AG09309 (cell line): ENCODE measurements around the gene PLOD1.
"Not testable (repeated sequence)": the region's sequence is repeated elsewhere in the genome, so short reads cannot be mapped to it uniquely, and the experiment has no call there.

Source experiments
- DNase-seq: peaks from one replicate; pipeline ENCODE4 v3.0.0-alpha.2; 2010; ENCODE audit warnings: low read depth
- H3K4me3 ChIP-seq: 2 replicates; pipeline ENCODE4 v1.5.1; 2011; ENCODE audit warnings: mild to moderate bottlenecking, low read depth, low read length, moderate library complexity; ENCODE audit not compliant: control insufficient read depth
- TF ChIP-seq, protein P1 (sequence below): IDR thresholded peaks from 2 replicates; pipeline ENCODE4 v1.5.1; 2011; ENCODE audit warnings: mild to moderate bottlenecking, low read depth, low read length, inconsistent platforms; ENCODE audit not compliant: insufficient read depth, control insufficient read depth; ENCODE audit errors: missing control alignments

The PLOD1 gene

DNA sequence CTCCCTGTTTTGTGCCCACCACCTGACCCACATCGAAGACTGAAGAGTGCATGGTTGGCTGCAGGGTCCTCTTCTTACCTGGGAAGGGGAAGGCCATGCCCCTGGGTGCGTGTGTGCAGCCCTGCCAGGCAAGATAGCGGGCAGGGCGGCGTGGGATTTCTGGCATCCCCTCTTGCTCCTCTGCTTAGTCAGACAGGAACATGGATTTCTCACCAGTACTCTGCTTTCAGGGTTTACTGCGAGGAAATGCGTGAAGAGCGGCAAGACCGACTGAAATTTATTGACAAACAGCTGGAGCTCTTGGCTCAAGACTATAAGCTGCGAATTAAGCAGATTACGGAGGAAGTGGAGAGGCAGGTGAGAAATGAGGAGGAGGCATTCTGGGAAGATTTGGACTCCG, 69.2 kb downstream of the PLOD1 start:
- DNase-seq, result no peak
- TF ChIP-seq, protein P1, sequence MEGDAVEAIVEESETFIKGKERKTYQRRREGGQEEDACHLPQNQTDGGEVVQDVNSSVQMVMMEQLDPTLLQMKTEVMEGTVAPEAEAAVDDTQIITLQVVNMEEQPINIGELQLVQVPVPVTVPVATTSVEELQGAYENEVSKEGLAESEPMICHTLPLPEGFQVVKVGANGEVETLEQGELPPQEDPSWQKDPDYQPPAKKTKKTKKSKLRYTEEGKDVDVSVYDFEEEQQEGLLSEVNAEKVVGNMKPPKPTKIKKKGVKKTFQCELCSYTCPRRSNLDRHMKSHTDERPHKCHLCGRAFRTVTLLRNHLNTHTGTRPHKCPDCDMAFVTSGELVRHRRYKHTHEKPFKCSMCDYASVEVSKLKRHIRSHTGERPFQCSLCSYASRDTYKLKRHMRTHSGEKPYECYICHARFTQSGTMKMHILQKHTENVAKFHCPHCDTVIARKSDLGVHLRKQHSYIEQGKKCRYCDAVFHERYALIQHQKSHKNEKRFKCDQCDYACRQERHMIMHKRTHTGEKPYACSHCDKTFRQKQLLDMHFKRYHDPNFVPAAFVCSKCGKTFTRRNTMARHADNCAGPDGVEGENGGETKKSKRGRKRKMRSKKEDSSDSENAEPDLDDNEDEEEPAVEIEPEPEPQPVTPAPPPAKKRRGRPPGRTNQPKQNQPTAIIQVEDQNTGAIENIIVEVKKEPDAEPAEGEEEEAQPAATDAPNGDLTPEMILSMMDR, result no peak
- H3K4me3 ChIP-seq, result no peak overlapping the region

DNA sequence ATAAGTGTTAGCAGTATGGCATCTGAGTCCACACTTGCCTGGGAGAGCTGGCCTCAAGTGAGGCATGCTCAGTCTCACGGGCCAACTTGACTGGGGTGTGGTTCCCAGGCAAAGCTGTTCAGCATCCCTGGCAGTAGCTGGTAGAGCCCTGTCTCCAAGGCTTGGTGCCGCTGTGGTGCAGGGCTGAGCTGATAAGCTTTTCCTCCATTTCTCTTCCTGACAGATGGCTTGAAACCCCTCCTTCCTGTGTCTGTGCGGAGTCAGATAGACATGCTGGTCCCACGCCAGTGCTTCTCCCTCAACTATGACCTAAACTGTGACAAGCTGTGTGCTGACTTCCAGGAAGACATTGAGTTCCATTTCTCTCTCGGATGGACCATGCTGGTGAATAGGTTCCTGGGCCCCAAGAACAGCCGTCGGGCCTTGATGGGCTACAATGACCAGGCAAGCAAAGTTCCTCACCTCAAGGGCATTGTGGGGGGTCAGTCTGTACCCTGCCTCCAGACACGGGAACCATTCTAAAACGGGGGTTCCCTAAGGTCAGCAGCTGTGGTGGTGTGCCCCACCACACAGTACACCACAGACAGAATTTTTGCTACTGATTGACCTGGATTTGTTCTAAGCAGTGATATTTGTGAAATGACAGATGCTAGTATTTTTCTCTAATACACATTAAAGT, 71.1 kb downstream of the PLOD1 start:
- no peak for DNase-seq
- TF ChIP-seq, protein P1, result no peak
- H3K4me3 ChIP-seq, result no peak overlapping the region

DNA sequence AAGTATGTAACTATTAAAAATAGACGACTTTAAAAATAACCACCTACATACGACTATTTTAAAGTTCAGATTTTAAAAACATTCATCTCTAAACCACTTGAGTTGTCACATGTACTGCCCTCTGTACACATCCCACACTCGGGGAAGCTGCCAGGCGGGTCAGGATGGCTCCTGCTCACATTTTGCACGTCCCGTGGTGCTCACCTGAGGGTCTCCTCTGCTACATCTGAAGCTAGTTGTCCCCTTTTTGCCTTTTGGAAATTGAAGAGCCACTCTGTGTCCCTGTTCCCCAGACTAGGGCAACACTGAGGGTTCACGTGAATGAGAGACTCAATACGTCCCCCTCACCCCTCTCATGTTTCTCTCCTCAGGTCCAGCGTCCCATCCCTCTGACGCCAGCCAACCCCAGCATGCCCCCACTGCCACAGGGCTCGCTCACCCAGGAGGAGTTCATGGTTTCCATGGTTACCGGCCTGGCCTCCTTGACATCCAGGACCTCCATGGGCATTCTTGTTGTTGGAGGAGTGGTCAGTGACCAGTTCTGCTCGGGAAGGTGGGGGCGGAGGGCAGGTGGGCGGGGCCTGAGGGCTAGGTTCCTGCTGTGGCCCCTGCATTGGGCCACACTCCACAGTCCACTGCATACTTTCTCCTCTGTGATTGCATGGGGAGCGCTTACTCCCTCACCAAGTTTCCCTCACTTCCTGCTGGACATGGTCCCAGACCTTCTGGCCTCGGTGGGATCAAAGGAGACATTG, 71.8 kb downstream of the PLOD1 start:
- H3K4me3 ChIP-seq, result no peak overlapping the region
- no peak for DNase-seq
- TF ChIP-seq, protein P1, result no peak

DNA sequence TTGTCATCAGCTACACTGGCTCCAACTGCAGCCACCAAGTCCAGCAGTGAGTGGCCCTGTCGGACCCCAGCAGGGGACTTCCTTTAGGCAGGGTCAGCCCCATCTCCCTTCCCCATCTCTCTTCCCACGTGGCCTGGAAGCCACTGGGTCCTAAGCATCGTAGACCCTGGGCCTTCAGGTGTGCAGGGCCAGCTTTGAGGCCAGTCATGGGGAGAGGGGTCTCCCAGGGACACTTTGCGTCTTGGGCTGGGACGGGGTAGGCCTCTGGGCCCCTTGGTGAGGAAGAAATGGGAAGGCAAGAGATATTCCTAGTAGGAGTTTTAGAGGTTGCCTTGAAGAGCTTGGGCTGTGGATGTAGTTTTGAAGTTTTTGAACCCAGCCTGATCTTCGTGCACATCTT, 72.7 kb downstream of the PLOD1 start:
- H3K4me3 ChIP-seq, result no peak overlapping the region
- DNase-seq, result no peak
- TF ChIP-seq, protein P1, result no peak

DNA sequence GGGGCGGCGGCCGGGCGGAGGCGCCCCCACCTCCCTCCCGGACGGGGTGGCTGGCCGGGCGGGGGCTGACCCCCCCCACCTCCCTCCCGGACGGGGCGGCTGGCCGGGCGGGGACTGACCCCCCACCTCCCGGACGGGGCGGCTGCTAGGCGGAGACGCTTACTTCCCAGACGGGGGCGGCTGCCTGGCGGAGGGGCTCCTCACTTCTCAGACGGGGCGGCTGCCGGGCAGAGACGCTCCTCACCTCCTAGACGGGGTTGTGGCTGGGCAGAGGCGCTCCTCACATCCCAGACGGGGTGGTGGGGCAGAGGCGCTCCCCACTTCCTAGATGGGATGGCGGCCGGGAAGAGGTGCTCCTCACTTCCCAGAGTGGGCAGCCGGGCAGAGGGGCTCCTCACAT, 73.8 kb downstream of the PLOD1 start:
- H3K4me3 ChIP-seq, DNase-seq: not testable (repeated sequence)

DNA sequence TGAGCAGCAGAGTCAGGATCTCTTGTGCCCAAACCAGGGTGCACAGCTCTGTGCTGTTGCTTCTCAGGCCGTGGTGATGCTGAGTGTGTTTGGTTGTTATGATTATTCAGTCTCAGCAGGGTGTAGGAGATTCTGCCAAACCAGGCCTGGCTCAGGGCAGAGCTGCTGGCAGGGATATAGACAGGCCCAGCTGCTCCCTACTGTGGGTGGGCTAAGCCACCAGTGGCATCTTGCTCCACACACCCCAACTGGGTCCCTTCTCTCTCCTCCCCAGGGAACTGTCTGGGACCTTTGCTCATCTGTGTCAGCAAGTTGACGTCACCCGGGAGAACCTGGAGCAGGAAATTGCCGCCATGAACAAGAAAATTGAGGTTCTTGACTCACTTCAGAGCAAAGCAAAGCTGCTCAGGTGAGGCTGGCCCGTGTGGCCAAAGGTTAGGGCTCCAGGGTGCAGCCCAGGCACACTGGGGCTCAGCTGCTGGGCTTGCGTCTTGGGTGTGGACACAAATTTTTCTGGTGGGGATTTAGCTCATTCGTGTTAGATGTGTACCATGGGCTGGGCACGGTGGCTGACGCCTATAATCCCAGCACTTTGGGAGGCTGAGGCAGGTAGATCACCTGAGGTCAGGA, 74.9 kb downstream of the PLOD1 start:
- DNase-seq, result no peak
- H3K4me3 ChIP-seq, result no peak overlapping the region
- TF ChIP-seq, protein P1, result no peak
